Measurements from ENCODE around the gene PRDM15.

Gene PRDM15

DNA sequence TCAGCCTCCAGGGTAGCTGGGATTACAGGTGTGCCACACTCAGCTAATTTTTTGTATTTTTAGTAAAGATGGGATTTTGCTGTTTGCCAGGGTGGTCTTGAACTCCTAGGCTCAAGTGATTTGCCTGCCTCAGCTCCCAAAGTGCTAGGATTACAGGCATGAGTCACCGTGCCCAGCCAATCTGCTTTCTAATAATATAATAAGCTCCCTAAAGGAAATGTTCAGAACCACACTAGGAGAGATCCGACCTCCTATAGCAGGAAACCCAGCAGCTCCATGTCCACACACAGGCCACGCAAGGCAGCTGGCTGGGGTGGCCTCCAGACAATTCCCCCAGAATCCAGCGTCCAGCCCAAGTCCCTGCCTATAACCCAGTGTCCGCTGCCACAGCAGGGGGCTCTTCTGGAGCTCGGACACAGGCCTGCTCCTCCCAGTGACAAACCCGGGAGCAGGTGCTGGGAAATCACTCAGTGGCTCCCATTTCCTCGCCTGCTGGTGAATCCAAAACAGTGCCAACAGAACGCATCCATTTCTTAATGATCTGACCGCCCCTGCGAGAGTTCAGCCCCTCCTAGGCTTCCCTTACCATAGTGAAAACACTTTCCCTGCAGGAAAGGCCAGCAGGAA lies 119.8 kb downstream of the PRDM15 start:
- DNase-seq: no peak

DNA sequence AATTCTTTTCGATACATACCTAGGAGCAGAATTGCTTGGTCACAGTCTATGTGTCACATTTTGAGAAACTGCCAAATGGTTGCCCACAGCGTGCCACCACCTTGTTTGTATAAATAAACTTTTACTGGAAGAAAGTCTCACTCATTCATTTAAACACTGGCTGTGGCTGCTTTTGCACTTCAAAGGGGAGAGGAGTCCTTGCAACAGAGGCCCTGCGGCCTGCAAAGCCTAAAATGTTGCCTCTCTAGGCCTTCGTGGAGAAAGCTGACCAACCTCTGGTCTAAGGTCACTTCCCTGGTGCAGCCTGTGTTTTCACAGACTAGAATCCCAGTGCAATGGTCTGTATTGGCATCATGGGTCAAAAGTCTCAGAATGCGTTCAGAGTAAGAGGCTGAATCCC lies 120.6 kb downstream of the PRDM15 start:
- DNase-seq: no peak

DNA sequence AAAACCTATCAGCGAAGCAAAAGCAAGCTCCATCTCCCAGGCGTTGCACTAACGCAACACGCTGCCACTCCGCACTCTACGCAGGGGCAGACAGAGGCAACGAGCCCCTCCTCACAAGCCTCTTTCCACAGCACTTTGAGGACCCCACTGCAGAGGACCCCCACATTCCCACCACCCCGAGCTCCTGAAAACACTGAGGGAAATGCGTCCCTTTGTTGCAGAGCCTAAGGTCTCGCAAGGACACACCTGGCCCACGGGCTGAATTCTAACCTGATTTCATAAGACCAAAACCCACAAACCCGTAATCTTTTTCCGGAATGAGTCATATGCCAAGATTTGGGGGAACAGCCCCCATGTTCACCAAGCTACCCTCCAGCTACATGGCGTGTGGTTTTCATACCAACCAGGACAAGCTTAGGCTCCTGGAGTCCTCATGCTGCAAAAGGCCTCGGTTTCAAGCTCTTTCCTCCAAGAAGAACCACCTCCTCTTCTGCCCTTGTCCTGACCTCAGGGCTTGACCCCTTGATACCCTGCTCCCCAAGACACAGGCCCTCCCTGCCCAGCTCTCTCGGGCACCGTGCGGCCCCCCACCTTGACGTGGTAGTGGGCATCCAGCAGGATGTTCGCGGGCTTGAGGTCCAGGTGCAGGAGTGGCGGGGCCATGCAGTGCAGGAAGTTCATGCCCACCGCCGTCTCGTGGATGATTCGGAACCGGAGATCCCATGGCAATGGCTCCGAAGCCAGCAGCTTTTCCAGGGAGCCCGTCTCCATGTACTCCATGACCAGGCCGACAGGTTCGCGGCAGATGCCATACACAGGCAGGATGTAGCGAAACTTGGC lies 123.0 kb downstream of the PRDM15 start:
- no peak for DNase-seq

DNA sequence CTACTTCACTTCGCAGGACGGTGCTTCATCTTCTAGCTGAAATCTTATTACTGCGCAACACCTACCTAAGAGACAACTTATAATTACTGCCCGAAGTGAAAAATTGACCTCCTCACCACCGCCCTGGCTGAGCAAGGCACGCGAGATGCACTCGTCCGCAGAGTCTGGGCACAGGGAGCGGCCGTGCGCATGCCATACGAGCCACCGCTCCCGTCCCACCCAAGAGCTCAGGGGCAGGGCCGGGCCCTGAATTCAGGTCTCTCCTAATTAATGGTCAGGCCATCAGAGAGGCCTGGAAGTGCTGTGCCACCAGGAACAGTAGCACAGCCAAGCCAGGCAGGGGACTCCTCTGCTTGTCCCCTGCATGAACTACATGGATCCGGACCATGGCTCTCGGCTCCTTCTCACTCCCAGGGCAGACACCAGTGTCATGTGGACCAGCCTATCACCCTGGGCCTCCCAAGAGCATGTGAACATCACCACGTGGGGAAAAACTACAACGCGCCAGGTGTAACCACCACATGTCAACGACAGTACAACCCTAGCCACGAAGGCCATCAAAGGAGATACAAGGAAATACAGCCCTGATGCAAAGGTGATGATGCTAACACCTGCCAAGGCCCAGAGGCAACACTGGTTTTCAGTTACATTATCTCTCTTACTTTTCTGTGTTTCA lies 123.7 kb downstream of the PRDM15 start:
- no peak for DNase-seq

DNA sequence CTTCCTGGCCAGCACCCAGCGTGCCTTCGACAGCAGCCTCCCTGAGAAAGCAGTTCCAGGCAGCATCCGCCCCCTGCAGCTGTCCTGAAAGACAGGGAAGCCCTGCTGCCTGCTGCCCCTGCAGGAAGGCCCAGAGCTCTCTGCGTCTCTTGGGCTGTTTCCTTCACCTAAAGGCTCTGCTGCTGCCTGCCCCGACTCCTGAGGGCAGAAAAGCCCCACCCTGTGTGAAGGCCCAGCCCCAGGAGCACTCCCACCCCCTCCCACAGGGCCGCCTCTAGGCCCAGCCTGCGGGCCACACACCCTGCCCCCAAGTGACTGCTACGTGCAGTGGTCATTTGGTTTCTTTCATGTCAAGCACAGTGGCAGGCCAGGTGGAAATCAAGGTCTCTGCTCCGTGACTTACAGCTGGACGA lies 124.7 kb downstream of the PRDM15 start:
- no peak for DNase-seq

DNA sequence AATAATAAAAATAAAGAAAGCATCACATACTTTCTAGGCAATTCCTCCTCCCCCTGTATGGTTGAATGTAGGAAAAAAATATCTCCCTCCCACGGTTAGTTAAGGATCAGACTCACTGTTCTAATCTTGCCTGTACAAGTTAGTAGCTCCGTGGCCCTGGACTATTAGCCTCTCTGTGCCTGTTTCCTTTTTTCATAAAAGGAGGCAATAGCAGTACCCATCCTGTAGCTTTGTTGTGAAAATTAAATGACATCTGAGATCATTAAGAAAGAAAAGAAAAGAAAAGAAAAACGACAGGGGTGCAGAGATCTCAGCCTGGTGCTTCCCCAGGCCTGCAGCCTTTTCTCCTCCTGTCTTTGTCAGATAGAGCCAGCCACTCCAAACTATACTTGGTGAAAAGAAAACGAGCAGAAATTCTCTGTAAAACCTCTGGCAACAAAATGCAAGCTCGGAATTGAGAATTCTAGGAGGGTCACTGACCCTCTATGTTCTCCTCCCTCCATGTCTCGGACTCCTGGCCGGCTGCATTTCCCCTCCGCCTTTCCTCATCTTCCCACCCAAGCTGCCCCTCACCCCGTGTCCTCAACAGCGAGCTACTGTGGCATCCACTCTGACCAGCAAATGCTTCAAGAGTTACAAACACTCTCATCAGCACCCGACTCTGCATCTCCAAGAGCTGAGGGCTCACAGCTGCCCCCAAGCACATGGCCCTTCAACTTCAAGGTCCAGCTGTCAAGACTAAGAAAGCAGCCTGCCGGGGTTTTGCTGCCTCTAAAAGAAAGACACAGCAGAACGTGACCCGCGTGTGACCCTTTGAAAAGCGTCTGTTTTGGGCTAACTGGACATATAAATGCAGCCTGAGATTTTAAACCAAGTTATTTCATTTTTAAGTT lies 125.9 kb downstream of the PRDM15 start:
- no peak for DNase-seq

DNA sequence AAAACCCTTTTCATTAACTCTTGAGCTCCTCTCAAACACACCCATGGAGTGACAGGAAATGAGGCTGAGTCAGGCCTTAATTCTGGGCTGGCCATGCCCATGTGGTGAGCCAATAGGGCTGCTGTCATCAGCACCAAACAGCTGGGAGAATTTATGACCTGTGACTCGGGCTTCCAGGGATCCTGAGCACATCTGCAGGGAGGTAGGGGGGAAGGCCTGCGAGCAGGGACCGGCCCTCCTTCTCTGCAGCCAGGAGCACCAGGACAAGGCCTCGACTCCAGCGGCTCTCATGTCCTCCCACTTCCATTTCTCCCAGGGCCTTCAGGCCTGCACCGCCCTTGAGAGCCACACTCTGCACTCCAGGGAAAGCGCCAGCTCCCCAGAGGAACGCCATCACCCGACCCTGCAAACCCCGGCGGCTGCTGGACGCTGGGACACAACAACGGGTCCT lies 126.9 kb downstream of the PRDM15 start:
- no peak for DNase-seq

DNA sequence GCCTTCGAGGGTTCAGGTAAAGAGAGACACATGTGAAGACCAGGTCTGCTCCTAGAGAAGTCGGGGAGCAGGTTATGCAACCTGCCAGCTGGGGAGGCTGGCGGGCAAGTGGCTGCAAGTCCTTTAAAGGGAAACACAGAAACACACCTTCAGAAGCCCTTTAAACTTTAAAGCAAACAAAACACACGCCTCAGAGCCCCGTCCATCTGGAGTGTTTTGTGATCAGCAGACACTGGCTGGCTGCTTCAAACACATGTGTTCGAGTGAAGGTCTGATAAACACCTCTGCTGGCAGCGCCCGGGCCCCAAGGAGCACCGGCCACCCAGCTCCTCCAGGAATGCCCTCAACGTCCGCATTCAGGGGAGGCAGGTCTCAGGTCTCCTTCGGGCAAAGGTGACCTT lies 127.5 kb downstream of the PRDM15 start:
- DNase-seq: no peak

DNA sequence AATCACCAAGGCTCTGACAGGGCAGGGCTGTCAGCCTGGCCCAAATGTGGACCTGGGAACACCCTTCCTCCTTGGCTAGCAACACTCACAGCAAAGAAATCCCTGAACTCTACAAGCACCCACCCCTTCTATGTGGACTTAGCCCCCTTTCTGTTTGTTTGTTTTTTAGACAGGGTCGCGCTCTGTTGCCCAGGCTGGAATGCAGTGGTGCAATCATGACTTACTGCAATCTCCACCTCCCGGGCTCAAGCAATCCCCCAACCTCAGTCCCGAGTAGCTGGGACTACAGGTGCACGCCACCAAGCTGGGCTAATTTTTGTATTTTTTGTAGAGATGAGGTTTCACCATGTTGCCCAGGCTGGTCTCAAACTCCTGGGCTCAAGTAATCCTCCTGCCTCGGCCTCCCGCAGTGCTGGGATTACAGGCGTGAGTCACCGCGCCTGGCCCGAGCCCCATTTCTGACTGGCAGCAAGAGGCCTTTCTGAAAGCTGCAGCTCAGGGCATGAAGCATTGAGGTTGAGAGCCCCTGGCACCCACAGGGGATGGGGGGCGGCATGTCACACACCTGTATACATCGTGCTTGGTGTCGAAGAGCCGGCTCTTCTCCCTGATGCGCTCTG lies 128.5 kb downstream of the PRDM15 start:
- no peak for DNase-seq

DNA sequence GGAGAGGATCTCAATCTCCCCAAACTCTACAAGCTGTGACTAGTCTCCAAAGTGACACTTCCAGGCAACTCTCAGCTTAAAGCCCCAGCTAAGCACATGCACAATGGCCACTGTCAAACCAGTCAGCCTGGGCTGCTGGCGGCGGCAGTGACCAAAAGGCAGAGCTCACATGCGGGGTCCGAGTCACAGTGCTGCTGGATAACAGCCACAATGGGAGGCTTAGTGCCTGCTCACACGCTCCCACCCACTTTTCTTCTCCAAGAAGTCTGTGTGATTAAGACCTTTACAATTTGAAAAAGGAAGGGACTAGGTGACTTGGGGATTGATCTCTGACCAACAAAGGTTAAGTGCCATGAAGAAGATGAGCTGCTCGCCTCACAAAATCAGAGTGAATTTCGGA lies 129.1 kb downstream of the PRDM15 start:
- no peak for DNase-seq

DNA sequence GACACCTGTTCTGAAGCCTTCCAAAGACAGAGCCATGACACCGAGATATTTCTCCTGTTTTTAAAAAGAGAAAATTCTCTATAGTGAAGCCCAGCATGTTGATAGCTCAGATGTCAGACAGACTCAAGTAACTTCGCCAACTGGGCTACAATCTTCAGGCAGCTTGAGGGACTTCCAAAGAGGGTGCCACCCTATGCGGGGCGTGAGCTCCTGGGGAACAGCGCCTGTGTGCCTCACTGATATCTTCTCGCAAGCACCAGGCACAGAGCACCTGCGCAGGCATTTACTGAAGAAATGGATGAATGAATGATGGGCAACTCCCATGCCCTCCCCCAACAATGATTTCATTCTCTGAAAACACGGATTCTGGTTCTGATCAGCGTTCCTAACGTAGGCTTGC lies 129.9 kb downstream of the PRDM15 start:
- no peak for DNase-seq
